HepG2 (cell line): ENCODE results near the gene HOTAIR. TPM values are rescaled to one million over a fixed set of nuclear protein-coding genes. Genes with fewer than 3 reads are reported as not detected.

Experiments used
- ARID2 ChIP-seq: sonication (generic); formaldehyde crosslinking; IDR thresholded peaks from 2 replicates; pipeline ENCODE4 v1.8.1; 2022; ENCODE audit warnings: mild to moderate bottlenecking, missing genetic modification reagents, borderline replicate concordance
- ATF7 ChIP-seq, 2 experiments: fragments of 450-650 bp in 1 of 2; sonication (generic) in 1 of 2; formaldehyde crosslinking in 1 of 2; IDR thresholded peaks; 2 replicates each; pipeline versions ENCODE4 v1.4.0 to v1.6.1; 2016 to 2020; ENCODE audit warnings: antibody characterized with exemption in 1 of 2, mild to moderate bottlenecking in 1 of 2, missing genetic modification reagents in 1 of 2
- HNRNPLL ChIP-seq: fragments of 200-400 bp; formaldehyde crosslinking; IDR thresholded peaks from 2 replicates; pipeline ENCODE4 v1.6.1; 2017; ENCODE audit warnings: mild to moderate bottlenecking, low read depth, low read length; ENCODE audit not compliant: poor library complexity, severe bottlenecking
- KDM2A ChIP-seq: sonication (generic); formaldehyde crosslinking; IDR thresholded peaks from 2 replicates; pipeline ENCODE4 v1.4.0; 2020; ENCODE audit warnings: low read depth, missing genetic modification reagents, borderline replicate concordance
- MIXL1 ChIP-seq: IDR thresholded peaks from 2 replicates; pipeline ENCODE4 v1.6.1; 2016
- NFRKB ChIP-seq: fragments of 450-650 bp; IDR thresholded peaks from 2 replicates; pipeline ENCODE4 v1.6.1; 2017
- RBFOX2 ChIP-seq: fragments of 200-400 bp; formaldehyde crosslinking; IDR thresholded peaks from 2 replicates; pipeline ENCODE4 v1.6.1; 2017; ENCODE audit warnings: low read depth, mild to moderate bottlenecking, low read length
- SOX13 ChIP-seq, 3 experiments: fragments of 450-650 bp in 1 of 3; sonication (generic) in 1 of 3; formaldehyde crosslinking in 1 of 3; IDR thresholded peaks in 2 of 3; conservative IDR thresholded peaks in 1 of 3; 2 replicates each; pipeline versions ENCODE4 v1.5.0 to v1.6.1; 2016 to 2020; ENCODE audit warnings: antibody characterized with exemption in 1 of 3, mild to moderate bottlenecking in 1 of 3, missing compliant biosample characterization in 1 of 3, missing genetic modification reagents in 1 of 3, moderate library complexity in 1 of 3
- UBTF ChIP-seq: sonication (generic); formaldehyde crosslinking; IDR thresholded peaks from 2 replicates; pipeline ENCODE4 v1.4.0; 2020; ENCODE audit warnings: mild to moderate bottlenecking, missing genetic modification reagents
- YY1 ChIP-seq: IDR thresholded peaks from 2 replicates; pipeline ENCODE4 v1.6.1; 2011; ENCODE audit warnings: low read length, low read depth, moderate library complexity, mild to moderate bottlenecking; ENCODE audit not compliant: insufficient read depth, insufficient replicate concordance
- ZFP91 ChIP-seq: sonication (generic); formaldehyde crosslinking; IDR thresholded peaks from 2 replicates; pipeline ENCODE4 v1.9.0; 2022; ENCODE audit warnings: missing genetic modification reagents, mild to moderate bottlenecking, borderline replicate concordance
- ZFX ChIP-seq: sonication (generic); formaldehyde crosslinking; IDR thresholded peaks from 2 replicates; pipeline ENCODE4 v1.4.0; 2020; ENCODE audit warnings: mild to moderate bottlenecking, low read depth, missing genetic modification reagents, moderate library complexity
- ZNF253 ChIP-seq: sonication (generic); formaldehyde crosslinking; IDR thresholded peaks from 2 replicates; pipeline ENCODE4 v1.8.0; 2022; ENCODE audit warnings: mild to moderate bottlenecking, missing genetic modification reagents, borderline replicate concordance
- ZNF274 ChIP-seq: sonication (generic); formaldehyde crosslinking; IDR thresholded peaks from 2 replicates; pipeline ENCODE4 v1.5.1; 2020; ENCODE audit warnings: mild to moderate bottlenecking, missing genetic modification reagents
- ZNF557 ChIP-seq: sonication (generic); formaldehyde crosslinking; IDR thresholded peaks from 2 replicates; pipeline ENCODE4 v1.4.0; 2020; ENCODE audit warnings: missing genetic modification reagents
- ZNF7 ChIP-seq: IDR thresholded peaks from 2 replicates; pipeline ENCODE4 v1.6.1; 2016; ENCODE audit warnings: missing biosample characterization, missing genetic modification reagents
- ZNF761 ChIP-seq: sonication (generic); formaldehyde crosslinking; conservative IDR thresholded peaks from 2 replicates; pipeline ENCODE4 v1.4.0; 2020; ENCODE audit warnings: mild to moderate bottlenecking, missing genetic modification reagents
- polyA plus RNA-seq, 8 experiments: library from polyadenylated mRNA; depleted of rRNA in 3 of 8; stranded (reverse) in 7 of 8; unstranded in 1 of 8; fragments of >200 nt; fragmentation: Illumina TruSeq in 4 of 8; extraction: Trizol in 4 of 8; gene quantifications; 2 replicates each; pipeline versions ENCODE4 v1.2.1 to v1.2.3, GENCODE V29; 2011 to 2016; ENCODE audit warnings: low read depth in 4 of 8, missing spikeins in 1 of 8, mixed read lengths in 1 of 8; ENCODE audit not compliant: insufficient read depth in 1 of 8
- total RNA-seq, 5 experiments: library from RNA; depleted of rRNA; stranded (reverse); fragments of >200 nt; fragmentation: Illumina TruSeq; extraction: Trizol; gene quantifications; 2 replicates each; pipeline ENCODE4 v1.2.3, GENCODE V29; 2016; ENCODE audit warnings: low read depth in 1 of 5
- TF ChIP-seq, protein P1 (sequence below): sonication (generic); formaldehyde crosslinking; IDR thresholded peaks from 2 replicates; pipeline ENCODE4 v1.4.0; 2020; ENCODE audit warnings: missing genetic modification reagents
- TF ChIP-seq, protein P2 (sequence below): IDR thresholded peaks from 2 replicates; pipeline ENCODE4 v1.6.1; 2016; ENCODE audit warnings: missing compliant biosample characterization, missing genetic modification reagents, borderline replicate concordance
- TF ChIP-seq, protein P3 (sequence below): sonication (generic); formaldehyde crosslinking; IDR thresholded peaks from 2 replicates; pipeline ENCODE4 v1.5.0; 2020; ENCODE audit warnings: mild to moderate bottlenecking, missing genetic modification reagents

Gene HOTAIR
- total and polyA plus RNA-seq, 2 of the 13 experiments (the other 11 are each of a cell fraction or from before 2014, with no cell fraction given): not detected

DNA sequence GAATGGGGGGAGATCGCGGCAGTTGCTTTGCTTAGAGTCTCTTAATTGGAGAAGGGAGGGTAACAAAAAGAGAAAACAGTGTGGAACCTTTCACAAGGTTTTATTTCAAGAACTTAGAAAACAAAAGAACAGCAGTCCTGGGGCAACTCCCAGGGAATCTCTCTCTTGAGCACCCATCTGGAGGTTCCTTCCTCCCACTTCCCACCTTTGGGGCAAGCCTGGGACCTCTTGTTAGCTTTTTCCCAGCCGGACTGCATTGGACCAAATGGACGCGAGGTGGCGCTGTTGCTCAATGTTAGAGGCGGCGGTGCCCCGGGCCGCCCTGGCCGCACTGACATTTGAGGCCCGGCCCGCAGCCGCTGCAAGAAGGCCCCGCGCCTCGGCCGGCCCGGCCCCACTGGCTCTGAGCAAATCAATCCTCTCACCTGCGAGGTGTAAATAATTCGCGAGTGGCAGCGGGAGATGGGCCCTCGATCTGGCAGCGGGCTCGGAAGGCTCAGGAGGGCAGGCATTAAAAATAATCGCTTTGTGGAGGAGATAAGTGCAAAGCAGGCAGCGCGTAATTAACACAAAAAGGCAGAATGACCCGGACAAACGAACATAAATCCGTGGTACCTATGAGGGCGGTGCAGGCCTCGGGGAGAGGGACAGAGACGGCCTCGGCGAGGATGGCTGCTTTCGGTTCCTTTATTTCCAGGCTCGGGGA, 31.3 kb upstream of the HOTAIR start (continued):
- TF ChIP-seq ZNF253 (no peak), ZFP91 (CRISPR knock-in tag) (peak; percentile 48; the same call in 1 of the 2 replicates), ZNF761 (CRISPR knock-in tag) (no peak), ZNF557 (CRISPR knock-in tag) (no peak), YY1 (peak; percentile 35), UBTF (peak; percentile 34; the same call in 1 of the 2 replicates), HNRNPLL (peak; percentile 35), ARID2 (CRISPR knock-in tag) (peak; percentile 49; the same call in 1 of the 2 replicates), RBFOX2 (no peak), MIXL1 (no peak), NFRKB (no peak), ZNF274 (CRISPR knock-in tag) (0 out of 2 replicates have a peak, but pooled peaks have one; percentile 41), ZFX (CRISPR knock-in tag) (peak; percentile 43; the same call in 1 of the 2 replicates), ATF7 (IDR thresholded peaks at IDR 0.05) (no peak), ATF7 (CRISPR knock-in tag; IDR thresholded peaks at IDR 0.05) (no peak), SOX13 (IDR thresholded peaks at IDR 0.05) (no peak), SOX13 (CRISPR knock-in tag; conservative IDR thresholded peaks at IDR 0.05 in 1 of 2, IDR thresholded peaks at IDR 0.05 in 1 of 2) (no peak), ZNF7 (CRISPR knock-in tag) (no peak), KDM2A (CRISPR knock-in tag) (peak; percentile 70; the same call in 1 of the 2 replicates)
- TF ChIP-seq, protein P1, sequence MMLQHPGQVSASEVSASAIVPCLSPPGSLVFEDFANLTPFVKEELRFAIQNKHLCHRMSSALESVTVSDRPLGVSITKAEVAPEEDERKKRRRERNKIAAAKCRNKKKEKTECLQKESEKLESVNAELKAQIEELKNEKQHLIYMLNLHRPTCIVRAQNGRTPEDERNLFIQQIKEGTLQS (CRISPR knock-in tag): no peak
- TF ChIP-seq, protein P2, sequence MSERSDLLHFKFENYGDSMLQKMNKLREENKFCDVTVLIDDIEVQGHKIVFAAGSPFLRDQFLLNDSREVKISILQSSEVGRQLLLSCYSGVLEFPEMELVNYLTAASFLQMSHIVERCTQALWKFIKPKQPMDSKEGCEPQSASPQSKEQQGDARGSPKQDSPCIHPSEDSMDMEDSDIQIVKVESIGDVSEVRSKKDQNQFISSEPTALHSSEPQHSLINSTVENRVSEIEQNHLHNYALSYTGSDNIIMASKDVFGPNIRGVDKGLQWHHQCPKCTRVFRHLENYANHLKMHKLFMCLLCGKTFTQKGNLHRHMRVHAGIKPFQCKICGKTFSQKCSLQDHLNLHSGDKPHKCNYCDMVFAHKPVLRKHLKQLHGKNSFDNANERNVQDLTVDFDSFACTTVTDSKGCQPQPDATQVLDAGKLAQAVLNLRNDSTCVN (CRISPR knock-in tag): peak; percentile 31; the same call in 1 of the 2 replicates
- TF ChIP-seq, protein P3, sequence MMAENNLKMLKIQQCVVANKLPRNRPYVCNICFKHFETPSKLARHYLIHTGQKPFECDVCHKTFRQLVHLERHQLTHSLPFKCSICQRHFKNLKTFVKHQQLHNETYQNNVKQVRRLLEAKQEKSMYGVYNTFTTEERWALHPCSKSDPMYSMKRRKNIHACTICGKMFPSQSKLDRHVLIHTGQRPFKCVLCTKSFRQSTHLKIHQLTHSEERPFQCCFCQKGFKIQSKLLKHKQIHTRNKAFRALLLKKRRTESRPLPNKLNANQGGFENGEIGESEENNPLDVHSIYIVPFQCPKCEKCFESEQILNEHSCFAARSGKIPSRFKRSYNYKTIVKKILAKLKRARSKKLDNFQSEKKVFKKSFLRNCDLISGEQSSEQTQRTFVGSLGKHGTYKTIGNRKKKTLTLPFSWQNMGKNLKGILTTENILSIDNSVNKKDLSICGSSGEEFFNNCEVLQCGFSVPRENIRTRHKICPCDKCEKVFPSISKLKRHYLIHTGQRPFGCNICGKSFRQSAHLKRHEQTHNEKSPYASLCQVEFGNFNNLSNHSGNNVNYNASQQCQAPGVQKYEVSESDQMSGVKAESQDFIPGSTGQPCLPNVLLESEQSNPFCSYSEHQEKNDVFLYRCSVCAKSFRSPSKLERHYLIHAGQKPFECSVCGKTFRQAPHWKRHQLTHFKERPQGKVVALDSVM (CRISPR knock-in tag): 0 out of 2 replicates have a peak, but pooled peaks have one; percentile 22
